ENCODE results near the gene OR2C3.

DNA sequence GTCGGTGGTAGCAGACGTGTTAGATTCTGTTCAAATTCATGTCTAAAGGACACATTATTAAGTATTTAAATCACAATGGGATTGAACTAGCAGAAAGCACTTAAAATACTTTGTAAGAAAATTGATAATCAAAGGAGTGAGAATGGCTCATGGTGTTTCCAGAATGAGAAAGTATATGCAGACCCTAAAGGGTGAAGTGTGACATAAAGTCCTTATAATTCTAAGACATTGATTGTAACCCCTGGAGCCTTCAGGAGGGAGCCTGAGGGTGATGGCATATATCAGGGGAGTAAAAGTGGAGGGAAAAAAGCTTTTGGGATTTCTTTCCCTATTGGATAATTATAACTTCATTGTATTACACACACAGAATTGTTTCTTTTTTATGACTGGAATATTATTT, at the start of gene OR2C3:
- no peak for TF ChIP-seq POLR2AphosphoS5 (IDR thresholded peaks at IDR 0.05; ENCODE audit: low read depth, low read length)
- no peak for TF ChIP-seq SPI1 (IDR thresholded peaks at IDR 0.05; ENCODE audit: low read depth, low read length)
- no peak for TF ChIP-seq POLR2A (IDR thresholded peaks at IDR 0.05; ENCODE audit: low read depth, low read length)
- no peak for TF ChIP-seq PAX5 (IDR thresholded peaks at IDR 0.05; ENCODE audit: insufficient read depth, low read length, severe bottlenecking)

Measured in GM12891 (cell line).